Esophagus squamous epithelium (tissue), 4 donors: ENCODE results near the gene P4HB.

Experiments used
- POLR2A ChIP-seq, 4 donors: fragments of 450-650 bp; IDR thresholded peaks; one replicate each; pipeline ENCODE4 v1.6.1; 2017; ENCODE audit warnings: antibody characterized with exemption in 4 of 4, mild to moderate bottlenecking in 4 of 4, moderate library complexity in 3 of 4
- TF ChIP-seq, protein P1 (sequence below), 6 experiments: fragments of 450-650 bp in 4 of 6; fragments of 200-600 bp in 2 of 6; sonication (generic) in 2 of 6; IDR thresholded peaks; one replicate each; pipeline ENCODE4 v1.5.1; 2016 to 2019; ENCODE audit warnings: antibody characterized with exemption in 6 of 6, mild to moderate bottlenecking in 4 of 6, moderate library complexity in 4 of 6

DNA sequence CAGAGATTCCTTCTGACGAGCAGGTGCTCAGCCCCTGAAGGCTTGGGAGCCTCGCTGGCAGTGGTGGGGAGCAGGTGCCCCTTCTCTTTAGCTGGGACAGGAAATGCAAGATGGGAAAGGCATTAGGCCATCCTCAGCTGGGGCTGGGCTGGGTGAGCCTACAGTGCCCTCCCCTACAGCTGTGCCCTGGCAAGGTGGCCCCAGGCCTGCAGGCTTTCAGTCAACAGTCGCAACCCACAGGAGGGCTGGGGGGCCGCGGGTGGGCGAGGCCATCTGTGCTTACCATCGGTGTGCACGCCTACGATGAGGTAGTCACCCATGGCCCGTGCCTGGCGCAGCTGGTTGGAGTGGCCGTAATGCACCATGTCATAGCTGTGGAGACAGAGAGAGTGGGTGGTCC is 48.9 kb upstream of the P4HB start:
- no peak for TF ChIP-seq POLR2A (IDR thresholded peaks at IDR 0.05)
- TF ChIP-seq, protein P1, sequence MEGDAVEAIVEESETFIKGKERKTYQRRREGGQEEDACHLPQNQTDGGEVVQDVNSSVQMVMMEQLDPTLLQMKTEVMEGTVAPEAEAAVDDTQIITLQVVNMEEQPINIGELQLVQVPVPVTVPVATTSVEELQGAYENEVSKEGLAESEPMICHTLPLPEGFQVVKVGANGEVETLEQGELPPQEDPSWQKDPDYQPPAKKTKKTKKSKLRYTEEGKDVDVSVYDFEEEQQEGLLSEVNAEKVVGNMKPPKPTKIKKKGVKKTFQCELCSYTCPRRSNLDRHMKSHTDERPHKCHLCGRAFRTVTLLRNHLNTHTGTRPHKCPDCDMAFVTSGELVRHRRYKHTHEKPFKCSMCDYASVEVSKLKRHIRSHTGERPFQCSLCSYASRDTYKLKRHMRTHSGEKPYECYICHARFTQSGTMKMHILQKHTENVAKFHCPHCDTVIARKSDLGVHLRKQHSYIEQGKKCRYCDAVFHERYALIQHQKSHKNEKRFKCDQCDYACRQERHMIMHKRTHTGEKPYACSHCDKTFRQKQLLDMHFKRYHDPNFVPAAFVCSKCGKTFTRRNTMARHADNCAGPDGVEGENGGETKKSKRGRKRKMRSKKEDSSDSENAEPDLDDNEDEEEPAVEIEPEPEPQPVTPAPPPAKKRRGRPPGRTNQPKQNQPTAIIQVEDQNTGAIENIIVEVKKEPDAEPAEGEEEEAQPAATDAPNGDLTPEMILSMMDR (IDR thresholded peaks at IDR 0.05) = no peak
